GM21529 (cell line): ENCODE data around the gene BCO2.
"Not testable (repeated sequence)": the region's sequence is repeated elsewhere in the genome, so short reads cannot be mapped to it uniquely, and the experiment has no call there.

ENCODE experiments used
- ATAC-seq: cut with Tn5 transposase; IDR thresholded peaks from one replicate; pipeline ENCODE4 v1.9.1; 2021; ENCODE audit not compliant: unreplicated experiment

The BCO2 gene, protein sequence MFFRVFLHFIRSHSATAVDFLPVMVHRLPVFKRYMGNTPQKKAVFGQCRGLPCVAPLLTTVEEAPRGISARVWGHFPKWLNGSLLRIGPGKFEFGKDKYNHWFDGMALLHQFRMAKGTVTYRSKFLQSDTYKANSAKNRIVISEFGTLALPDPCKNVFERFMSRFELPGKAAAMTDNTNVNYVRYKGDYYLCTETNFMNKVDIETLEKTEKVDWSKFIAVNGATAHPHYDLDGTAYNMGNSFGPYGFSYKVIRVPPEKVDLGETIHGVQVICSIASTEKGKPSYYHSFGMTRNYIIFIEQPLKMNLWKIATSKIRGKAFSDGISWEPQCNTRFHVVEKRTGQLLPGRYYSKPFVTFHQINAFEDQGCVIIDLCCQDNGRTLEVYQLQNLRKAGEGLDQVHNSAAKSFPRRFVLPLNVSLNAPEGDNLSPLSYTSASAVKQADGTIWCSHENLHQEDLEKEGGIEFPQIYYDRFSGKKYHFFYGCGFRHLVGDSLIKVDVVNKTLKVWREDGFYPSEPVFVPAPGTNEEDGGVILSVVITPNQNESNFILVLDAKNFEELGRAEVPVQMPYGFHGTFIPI

GRCh38 chr11:112174789-112175598 lies at the start of gene BCO2:
BCO2 (plus strand) TSS chr11:112175512; CDS start chr11:112175602, 90 bp downstream.
- peak; percentile 56 for ATAC-seq

GRCh38 chr11:112127056-112127455 lies 48.3 kb upstream of the BCO2 start:
- ATAC-seq, result no peak

- no peak for ATAC-seq
These were observed 46.7 kb upstream of the BCO2 start for GRCh38 chr11:112128483-112129121.

- no peak for ATAC-seq
These were observed 45.7 kb upstream of the BCO2 start for GRCh38 chr11:112129656-112130055.

DNA sequence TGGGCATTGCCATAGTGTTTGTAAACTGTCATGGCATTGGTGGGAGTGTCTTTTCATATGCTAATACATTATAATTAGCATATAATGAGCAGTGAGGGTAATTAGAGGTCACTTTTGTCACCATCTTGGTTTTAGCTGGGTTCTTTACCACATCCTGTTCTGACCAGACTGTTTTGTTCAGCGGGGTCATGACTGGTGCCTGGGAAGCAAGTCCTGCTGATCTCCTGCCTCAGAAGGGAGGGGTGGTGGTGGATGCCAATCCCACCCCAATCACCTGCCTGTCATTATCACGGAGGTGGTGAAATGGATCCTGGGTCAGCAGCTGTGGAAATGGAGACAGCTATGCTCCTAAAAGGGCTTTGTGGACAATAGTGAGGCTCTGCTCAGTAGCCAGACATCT lies 42.6 kb upstream of the BCO2 start:
- no peak for ATAC-seq

DNA sequence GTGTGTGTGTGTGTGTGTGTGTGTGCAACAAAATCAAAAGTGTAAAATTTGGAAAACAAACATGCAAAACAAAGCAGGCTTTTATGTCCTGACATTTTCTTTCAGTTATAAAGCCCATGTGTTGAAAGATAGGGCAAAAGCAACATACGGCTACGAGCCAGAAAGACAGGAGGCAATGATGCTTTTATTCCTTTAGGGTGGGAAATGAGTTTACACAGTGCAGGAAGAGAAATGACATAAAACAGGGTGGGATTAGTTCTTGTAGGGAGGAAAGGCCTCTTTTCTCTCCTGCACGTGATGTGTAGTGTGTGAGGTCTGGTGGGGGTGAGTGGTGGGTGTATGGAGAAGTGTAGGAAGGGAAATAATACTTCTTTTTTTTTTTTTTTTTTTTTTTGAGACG lies 40.8 kb upstream of the BCO2 start:
- no peak for ATAC-seq

DNA sequence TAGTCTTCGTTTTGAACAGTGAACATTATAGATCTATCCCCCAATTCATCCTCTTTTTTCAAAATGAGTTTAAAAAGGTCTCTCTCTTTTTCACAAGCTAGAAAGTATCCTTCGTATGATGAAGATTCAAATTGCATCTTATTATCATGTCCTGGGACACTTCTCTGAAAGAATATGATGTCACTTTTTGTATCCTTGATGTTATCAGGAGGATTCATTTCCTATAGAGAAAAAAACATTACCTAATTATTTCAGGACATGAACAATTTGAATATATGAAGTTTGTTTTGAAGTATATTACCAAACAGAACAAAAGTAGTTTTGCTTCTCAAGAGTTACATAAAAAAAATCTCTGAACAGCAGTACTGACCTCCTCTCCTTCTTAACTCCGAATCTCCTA lies 31.7 kb upstream of the BCO2 start:
- no peak for ATAC-seq

DNA sequence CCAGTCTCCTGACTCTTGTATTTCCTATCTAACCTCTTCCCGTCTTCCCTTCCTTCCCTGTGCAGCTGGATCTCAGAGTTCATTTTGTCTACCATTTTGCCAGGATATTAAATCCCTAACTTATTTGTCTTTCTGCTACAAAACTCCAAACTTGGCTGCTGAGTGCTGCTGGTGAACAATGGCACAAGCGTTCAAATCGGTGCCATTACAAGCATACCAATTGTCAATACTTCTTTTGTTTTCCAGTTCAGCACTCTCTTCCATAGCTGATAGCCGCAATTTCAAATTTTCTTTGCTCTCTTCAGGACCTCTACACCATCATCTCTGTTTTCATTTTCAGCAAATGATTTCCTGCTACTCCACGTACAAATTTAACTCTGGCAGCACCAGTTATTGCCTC lies 24.8 kb upstream of the BCO2 start:
- no peak for ATAC-seq

- ATAC-seq, result no peak
These were observed 19.0 kb upstream of the BCO2 start for GRCh38 chr11:112156153-112156955.

DNA sequence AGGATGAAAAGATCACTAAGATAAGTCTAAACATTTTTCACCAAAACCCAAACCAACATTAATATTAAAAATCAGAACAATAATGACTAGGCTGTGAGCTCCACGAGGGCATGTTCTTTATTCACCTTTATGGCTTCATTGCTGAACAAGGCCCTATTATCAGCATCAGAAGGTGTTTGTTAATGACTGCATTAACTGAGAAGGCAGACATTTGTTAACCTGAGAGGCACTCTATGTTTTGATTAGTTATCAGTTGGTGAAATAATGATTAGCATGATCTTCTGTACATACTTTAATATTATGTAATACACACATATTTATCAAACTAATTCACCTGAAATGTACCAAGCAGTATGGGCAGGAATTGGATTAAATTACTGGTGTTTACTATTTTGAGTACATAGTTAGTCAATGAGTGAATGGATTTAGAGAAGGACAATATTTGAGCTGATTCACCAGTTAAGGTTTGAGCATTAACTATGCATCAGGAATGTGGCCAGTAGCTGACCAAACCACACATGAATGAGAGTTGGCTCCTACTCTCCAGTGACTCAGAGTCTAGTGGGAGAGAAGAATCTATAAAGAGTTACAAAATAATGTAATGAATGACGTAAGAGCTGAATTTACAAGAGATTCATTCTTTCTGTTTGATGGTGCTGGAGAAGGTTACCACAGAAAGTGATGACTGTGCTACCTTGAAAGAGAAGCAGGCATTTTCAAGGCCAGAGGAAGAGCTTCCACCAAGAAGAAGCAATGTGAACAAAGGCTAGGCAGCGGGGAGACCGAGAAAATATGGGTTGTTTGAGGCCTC lies 18.2 kb upstream of the BCO2 start:
- ATAC-seq, result no peak

DNA sequence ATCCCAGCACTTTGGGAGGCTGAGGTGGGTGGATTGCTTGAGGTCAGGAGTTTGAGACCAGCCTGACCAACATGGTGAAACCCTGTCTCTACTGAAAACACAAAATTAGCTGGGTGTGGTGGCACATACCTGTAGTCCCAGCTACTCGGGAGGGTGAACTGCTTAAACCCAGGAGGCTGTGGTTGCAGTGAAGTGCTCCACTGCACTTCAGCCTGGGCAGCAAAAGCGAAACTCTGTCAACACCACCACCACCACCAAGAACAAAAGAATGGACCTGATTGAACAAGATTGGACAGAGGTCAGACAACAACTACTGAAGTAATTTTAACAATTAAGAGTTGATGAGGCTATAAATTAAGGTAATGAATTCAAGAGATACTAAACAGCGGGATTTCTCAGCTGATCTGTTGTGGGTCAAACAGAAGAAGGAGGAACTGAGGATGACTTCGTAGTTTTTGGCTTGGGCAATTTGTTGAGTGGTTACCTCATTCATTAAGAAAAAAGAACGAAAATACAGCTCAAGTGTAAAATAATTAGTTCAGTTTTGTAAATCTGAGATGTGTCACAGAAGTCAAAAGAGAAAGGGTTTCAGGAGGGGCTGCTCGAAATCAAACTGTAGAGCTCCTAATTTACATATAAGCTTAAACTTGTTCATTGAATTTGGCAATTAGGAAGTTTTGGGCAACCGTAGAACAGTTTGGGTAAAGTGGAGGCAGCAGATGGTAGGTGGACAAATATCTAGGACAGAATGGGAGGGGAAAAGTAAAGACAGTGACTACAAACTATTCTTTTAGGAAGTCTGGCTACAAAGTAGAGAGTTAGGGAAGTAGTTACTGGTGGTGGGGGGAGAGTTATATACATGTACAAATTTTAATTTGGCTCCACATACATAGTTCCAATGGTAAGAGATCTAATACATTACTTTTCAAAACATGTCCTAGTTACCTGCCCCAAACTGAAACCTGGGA lies 15.9 kb upstream of the BCO2 start:
- no peak for ATAC-seq

DNA sequence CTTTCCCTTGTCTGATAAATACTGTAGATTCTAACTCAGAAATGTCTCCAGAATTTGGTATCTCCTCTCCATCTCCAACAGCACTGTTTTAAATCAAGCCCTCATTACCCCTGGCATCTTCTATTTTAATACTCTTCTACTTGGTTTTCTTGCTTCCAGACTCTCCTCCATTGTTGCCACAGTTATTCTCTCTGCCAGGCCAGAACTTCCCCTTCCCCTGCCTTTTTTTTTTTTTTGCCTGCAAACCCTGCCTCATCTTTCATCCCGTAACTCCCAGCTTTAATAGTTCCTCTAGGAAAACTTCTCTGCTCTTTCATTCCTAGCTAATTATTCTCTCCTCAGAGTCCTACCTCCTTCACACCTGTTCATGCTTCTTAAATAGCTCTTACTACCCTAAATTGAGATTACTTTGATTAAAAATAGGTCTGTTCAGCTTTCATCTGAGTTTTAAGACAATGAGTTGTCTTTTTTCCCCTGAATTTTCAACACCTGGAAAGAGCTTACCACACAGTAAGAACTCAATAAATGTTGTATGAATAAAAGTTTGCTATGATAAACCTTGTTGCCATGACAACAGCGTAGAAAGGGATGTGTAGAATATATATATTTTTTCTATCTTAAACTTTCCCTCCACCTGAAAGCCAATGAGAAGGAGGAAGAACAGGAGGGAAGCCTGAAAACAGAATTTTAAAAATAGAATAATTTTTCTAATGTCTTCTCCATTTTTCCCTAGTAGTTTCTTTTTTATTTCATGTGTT lies 15.0 kb upstream of the BCO2 start:
- ATAC-seq, result no peak

- no peak for ATAC-seq
These were observed 14.3 kb upstream of the BCO2 start for GRCh38 chr11:112161012-112161411.

- not testable (repeated sequence) for ATAC-seq
These were observed 13.1 kb upstream of the BCO2 start for GRCh38 chr11:112162200-112162599.

DNA sequence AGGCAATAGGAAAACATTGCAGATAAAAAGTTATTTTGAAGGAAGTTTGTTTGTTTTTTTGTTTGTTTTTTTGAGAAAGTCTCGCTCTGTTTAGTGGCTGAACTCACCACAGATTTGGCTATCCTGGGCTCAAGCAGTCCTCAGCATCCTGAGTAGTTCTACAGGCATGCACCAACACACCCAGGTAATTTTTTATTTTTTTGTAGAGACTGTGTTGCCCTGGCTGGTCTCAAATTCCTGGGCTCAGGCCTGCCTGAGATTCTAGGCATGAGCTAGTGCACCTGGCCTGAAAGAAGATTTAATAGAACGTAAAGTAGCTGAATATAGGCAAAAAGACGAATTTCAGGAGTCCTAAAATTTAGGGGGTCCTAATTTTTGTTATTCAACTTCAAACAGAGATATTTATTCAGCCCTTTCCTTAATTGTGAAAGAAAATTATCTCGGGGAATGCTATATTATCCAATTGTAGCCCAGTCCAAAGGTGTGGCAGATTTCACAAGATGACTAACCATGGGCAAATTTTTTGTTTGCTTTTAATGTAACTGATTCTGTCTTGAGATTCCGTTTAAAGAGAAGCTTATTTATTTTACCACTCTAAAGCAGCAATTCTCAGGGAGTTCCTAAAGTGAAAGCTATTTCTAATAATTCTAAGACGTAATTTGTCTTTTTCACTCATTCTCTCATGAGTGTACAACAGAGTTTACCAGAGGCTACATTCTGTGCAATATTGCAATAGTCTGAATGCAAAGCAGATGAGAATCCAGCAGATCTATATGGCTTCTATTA lies 12.4 kb upstream of the BCO2 start:
- no peak for ATAC-seq

DNA sequence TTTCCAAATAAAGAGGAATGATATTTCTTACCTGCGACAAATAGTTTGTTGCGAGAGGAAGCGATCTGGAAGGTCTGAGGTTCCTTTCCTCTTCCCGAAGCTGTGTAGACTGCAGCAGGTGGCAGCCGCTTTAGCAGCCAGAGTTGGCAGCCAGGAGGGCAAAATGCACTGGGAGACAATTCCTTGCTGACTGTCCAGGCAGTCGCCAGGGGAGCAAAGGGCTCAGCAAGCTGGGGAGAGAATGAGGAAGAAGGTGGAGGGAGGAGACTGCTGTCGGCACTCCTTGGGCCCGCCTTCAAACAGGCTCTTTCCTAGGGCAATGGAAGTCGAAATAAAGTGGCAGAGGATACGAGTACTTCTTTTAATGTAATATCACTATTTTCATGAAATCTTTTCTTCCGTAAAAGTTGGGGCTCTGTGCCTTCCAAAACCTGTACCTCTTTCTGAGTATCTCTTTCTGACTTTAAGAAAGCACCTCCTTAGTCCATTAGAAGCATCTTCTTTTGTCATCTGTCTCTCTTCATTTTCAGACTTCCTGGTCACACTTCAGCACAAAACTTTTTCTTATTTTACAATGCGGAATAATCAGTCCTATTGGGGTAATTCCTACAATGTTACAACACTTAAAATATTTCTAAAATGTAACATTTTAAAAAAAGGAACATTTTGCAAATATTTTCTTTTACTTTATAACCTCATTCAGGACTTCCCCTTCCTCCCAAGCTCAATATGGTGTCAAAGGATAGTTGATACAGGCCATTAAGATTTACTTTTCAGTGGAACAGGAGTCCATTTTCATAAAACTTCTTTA lies 11.2 kb upstream of the BCO2 start, which contains the start of gene IL18:
Gene IL18 (minus strand): TSS at position 220 of the 811 bp plus-strand sequence. CDS start 9,041 bp downstream, outside the sequence.
- ATAC-seq, result no peak
